Kidney capillary endothelial cell (primary cell): ENCODE measurements around the gene OR1J2.

ENCODE experiments used
- DNase-seq: peaks from one replicate; pipeline ENCODE4 v3.0.0-alpha.2; 2018; ENCODE audit warnings: low spot score

Gene OR1J2

DNA sequence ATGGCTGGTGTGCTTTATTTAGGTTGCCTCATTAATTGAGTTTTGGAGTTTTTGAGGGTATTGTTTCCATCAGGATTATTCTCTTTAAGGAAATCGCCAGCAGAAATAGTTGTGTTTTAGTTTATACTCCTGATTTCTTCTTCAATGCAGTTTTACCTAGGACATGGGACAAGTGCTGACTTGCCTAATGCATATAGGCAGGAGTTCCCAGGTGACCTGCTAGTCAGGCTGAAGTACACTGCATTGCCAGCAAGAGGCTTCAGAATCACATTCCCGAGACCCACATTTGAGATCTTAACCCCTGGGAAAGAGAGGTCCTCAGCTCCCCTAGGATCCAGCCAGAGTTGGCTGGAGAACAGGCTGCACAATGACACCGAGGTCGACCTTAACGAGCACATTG lies 40.8 kb downstream of the OR1J2 start:
- DNase-seq = no peak

GRCh38 chr9:122552812-122553211 lies 42.2 kb downstream of the OR1J2 start, which contains the start of gene OR1N2:
Gene OR1N2, plus strand, starts transcription at chr9:122553112. Its CDS starts 100 bp downstream, at chr9:122553212.
- DNase-seq = no peak
